ENCODE data around the gene WNK2.
A peak's percentile ranks its signal among the peaks of the same experiment; 100 is the strongest.

WNK2 gene

DNA sequence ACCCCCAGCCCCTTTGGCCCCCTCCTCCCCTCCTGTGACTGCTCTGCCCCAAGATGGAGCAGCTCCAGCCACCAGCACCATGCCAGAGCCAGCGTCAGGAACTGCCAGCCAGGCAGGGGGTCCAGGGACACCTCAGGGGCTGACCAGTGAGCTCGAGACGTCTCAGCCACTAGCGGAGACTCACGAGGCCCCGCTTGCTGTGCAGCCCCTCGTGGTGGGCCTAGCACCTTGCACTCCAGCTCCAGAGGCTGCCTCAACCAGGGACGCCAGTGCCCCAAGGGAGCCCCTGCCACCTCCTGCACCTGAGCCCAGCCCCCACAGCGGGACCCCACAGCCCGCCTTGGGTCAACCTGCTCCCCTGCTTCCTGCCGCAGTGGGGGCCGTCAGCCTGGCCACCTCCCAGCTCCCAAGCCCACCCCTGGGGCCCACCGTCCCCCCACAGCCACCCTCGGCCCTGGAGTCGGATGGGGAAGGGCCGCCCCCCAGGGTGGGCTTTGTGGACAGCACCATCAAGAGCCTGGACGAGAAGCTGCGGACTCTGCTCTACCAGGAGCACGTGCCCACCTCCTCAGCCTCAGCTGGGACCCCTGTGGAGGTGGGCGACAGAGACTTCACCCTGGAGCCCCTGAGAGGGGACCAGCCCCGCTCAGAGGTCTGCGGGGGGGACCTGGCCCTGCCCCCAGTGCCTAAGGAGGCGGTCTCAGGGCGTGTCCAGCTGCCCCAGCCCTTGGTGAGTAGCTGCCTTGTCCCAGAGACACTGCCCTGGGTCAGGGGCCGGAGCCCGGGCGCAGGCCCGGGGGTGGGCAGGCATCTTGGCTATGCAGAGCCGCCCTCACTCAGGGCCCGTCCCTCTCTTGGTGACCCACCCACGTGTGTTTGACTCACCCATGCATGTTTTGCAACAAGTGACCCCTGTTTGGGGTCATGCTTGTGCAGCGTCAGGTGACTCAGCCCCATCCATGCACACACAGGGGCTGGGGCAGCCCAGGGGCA is 105.2 kb downstream of the WNK2 start:
- no peaks in the 10 kb centered on the region for H3K36me3 ChIP-seq (ENCODE audit: low read depth)
- peaks cover 6% of the 10 kb centered on the region for H3K4me1 ChIP-seq (ENCODE audit: insufficient read depth, poor library complexity, severe bottlenecking)
- H3K4me3 ChIP-seq (ENCODE audit: severe bottlenecking) = no peak overlapping the region
- TF ChIP-seq, protein P1, sequence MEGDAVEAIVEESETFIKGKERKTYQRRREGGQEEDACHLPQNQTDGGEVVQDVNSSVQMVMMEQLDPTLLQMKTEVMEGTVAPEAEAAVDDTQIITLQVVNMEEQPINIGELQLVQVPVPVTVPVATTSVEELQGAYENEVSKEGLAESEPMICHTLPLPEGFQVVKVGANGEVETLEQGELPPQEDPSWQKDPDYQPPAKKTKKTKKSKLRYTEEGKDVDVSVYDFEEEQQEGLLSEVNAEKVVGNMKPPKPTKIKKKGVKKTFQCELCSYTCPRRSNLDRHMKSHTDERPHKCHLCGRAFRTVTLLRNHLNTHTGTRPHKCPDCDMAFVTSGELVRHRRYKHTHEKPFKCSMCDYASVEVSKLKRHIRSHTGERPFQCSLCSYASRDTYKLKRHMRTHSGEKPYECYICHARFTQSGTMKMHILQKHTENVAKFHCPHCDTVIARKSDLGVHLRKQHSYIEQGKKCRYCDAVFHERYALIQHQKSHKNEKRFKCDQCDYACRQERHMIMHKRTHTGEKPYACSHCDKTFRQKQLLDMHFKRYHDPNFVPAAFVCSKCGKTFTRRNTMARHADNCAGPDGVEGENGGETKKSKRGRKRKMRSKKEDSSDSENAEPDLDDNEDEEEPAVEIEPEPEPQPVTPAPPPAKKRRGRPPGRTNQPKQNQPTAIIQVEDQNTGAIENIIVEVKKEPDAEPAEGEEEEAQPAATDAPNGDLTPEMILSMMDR (IDR thresholded peaks at IDR 0.05; ENCODE audit: poor library complexity, severe bottlenecking) = no peak
- peak; percentile 88 for ATAC-seq (ENCODE audit: low read depth)
- H3K27me3 ChIP-seq (ENCODE audit: insufficient read depth, poor library complexity, severe bottlenecking) = no peaks in the 10 kb centered on the region
- DNase-seq (ENCODE audit: low spot score) = no peak
- no peaks in the 10 kb centered on the region for H3K9me3 ChIP-seq (ENCODE audit: severe bottlenecking)
- H3K27ac ChIP-seq (ENCODE audit: poor library complexity, severe bottlenecking) = no peak overlapping the region

DNA sequence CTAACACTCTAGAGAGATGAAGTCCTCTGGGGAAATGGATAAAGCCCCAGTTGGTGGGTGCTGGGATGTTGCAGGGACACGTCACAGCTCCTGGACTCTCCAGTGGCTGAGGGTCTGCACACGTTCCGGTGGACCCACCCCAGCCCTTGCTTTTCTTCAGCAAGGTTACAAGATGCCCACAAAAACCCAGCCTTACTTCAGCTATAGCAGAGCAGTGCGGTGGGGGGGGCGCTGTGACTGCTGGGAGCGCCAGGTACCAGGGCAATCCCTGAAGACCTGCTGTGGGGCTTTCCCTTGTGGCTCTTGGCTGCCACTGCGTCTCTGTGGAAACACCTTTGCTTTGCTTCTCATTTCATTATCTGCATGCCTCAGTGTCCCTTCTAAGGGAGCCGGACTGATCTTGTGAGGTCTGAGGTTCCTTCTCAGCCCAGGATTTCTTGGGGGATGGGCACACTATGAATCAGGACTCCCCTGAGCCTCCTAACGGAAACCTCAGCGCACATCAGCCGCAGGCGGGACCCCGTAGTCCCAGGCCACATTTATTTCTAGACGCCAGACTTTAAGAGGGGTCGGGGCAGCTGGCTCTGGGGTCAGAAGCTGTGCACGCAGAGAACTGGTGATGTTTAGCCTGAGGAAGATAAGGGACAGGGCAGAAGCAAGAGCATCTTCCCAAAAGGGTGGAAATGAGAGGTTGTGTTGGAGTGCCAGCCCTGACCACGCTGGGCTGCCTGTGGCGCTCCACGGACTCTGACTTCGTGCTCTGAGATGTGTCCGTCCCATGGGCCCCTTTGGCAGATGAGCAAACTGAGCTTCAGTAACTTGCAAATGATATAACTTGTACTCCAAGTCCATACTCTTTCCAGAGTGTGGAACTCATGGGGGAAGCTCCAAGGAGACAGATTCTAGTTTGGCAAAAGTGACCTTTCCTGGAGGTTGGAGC is 106.8 kb downstream of the WNK2 start:
- Histone ChIP-seq H3K27me3 (ENCODE audit: insufficient read depth, poor library complexity, severe bottlenecking) (no peaks in the 10 kb centered on the region), H3K36me3 (ENCODE audit: low read depth) (no peaks in the 10 kb centered on the region), H3K9me3 (ENCODE audit: severe bottlenecking) (no peaks in the 10 kb centered on the region), H3K4me1 (ENCODE audit: insufficient read depth, poor library complexity, severe bottlenecking) (peaks cover 6% of the 10 kb centered on the region), H3K27ac (ENCODE audit: poor library complexity, severe bottlenecking) (no peak overlapping the region), H3K4me3 (ENCODE audit: severe bottlenecking) (no peak overlapping the region)
- TF ChIP-seq, protein P1 (IDR thresholded peaks at IDR 0.05; ENCODE audit: poor library complexity, severe bottlenecking) = no peak
- ATAC-seq (ENCODE audit: low read depth) (no peak), DNase-seq (ENCODE audit: low spot score) (no peak)

DNA sequence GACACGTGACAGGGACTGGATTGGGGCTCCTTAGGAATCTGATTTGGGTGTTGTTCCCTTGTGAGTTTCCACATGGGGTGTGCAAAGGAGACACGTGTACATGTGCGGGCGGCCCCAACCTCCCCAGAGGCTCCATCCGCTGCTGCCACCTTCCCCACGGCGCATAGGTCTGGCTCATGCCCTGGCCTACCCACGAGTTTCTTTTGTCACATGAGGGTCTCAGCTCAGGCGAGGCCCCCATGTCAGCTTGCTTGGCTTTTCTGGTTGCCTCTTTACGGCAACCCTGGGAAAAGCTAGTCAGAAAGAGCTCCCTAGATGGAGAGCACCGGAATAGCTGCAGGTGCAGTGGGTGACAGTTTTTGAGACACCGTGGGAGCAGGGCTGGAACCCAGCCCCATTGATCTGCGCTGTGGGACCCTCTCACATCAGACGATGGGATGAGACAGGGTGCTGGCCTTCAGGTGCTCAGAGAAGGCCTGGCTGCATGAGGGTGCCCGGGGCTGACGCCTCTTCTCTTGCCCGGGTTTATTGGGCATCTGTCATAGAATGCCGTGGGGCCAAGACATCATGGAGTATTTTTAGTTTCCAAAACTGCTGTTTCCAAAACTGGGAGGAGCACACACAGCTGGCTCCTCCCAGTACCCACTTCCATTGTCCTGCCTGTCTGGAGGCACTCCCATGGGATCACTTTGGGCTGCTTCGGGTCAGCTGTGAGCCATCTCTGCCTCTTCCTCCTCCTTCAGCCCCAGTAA is 107.8 kb downstream of the WNK2 start:
- H3K4me1 ChIP-seq (ENCODE audit: insufficient read depth, poor library complexity, severe bottlenecking) = peaks cover 6% of the 10 kb centered on the region
- no peaks in the 10 kb centered on the region for H3K27me3 ChIP-seq (ENCODE audit: insufficient read depth, poor library complexity, severe bottlenecking)
- ATAC-seq (ENCODE audit: low read depth) = no peak
- H3K27ac ChIP-seq (ENCODE audit: poor library complexity, severe bottlenecking) = no peak overlapping the region
- no peak for DNase-seq (ENCODE audit: low spot score)
- H3K4me3 ChIP-seq (ENCODE audit: severe bottlenecking) = no peak overlapping the region
- TF ChIP-seq, protein P1 (IDR thresholded peaks at IDR 0.05; ENCODE audit: poor library complexity, severe bottlenecking) = no peak
- H3K9me3 ChIP-seq (ENCODE audit: severe bottlenecking) = no peaks in the 10 kb centered on the region
- H3K36me3 ChIP-seq (ENCODE audit: low read depth) = no peaks in the 10 kb centered on the region

DNA sequence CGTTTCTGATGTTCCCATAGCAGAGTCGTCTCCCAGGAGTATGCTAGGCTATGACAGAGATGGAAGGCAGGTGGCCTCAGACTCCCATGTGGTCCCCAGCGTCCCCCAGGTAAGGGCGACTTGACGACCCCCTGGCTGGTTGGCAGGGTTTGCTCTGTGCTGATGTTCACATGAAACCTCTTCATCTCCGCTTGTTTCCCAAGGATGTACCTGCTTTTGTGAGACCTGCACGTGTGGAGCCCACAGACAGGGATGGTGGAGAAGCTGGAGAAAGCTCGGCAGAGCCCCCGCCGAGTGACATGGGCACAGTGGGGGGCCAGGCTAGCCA is 108.3 kb downstream of the WNK2 start:
- Histone ChIP-seq H3K4me3 (ENCODE audit: severe bottlenecking) (no peak overlapping the region), H3K4me1 (ENCODE audit: insufficient read depth, poor library complexity, severe bottlenecking) (peaks cover 6% of the 10 kb centered on the region), H3K27me3 (ENCODE audit: insufficient read depth, poor library complexity, severe bottlenecking) (no peaks in the 10 kb centered on the region), H3K36me3 (ENCODE audit: low read depth) (no peaks in the 10 kb centered on the region), H3K27ac (ENCODE audit: poor library complexity, severe bottlenecking) (no peak overlapping the region), H3K9me3 (ENCODE audit: severe bottlenecking) (no peaks in the 10 kb centered on the region)
- DNase-seq (ENCODE audit: low spot score) (no peak), ATAC-seq (ENCODE audit: low read depth) (no peak)
- TF ChIP-seq, protein P1 (IDR thresholded peaks at IDR 0.05; ENCODE audit: poor library complexity, severe bottlenecking) = no peak
